NCI-H1436 treated with DMSO at 0.1 percent for 48 hours (cell line): ENCODE results near the gene CSNK1G3.
A peak's percentile ranks its signal among the peaks of the same experiment; 100 is the strongest.
"Not testable (repeated sequence)": the region's sequence is repeated elsewhere in the genome, so short reads cannot be mapped to it uniquely, and the experiment has no call there.

Source experiments
- DNase-seq: peaks from one replicate; lab custom pipeline; 2025; lab: John Stamatoyannopoulos, UW

The CSNK1G3 gene

DNA sequence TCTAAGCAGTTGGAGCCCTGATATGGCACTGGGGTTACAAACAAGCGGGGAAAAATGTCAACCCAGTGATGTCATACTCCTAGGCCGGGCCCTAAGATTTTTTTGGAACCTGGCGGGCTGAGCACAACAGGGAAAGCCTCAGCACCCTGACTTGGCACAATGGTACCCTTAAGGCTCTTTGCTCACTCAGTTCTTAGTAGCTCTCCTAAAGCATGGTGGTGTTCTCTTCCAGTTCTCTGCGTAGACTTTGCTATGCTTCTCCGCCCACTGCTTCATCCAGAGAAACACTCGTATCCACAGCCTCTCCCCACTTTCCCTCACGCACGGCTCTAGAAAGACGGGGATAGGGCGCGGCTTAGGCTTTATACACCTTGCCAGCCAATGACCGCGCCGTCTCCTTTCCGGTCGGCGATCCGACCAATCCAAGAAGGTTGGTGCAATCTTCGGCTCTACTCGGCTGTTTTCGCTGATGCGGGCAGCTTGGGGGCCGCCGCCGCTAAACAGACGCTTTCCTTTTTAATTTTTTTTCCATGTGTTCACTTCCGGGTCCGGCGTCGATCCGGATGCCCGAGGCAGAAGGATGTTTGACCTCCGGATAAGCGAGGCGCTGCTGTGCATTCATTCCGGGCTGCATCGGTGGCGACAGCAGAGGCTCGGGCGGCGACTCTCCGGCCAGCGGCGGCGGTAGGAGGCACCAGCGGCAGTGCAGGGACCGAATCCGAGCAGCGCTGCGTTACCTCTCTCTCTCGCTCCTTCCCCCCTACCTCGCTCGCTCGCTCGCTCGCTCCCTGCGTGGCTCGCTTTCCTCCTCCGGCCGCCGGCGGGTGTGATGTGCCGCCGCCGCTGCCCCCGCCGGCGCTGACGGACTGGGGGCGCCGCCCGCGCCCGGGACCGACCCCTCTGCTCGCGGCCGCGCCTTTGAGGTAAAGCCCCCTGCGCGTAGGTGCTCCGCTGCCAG is at the start of gene CSNK1G3:
TSS of gene CSNK1G3 (plus strand) at position 530 of the 958 bp plus-strand sequence. CDS start 33,487 bp downstream, outside the sequence.
- peak; percentile 93 for DNase-seq

DNA sequence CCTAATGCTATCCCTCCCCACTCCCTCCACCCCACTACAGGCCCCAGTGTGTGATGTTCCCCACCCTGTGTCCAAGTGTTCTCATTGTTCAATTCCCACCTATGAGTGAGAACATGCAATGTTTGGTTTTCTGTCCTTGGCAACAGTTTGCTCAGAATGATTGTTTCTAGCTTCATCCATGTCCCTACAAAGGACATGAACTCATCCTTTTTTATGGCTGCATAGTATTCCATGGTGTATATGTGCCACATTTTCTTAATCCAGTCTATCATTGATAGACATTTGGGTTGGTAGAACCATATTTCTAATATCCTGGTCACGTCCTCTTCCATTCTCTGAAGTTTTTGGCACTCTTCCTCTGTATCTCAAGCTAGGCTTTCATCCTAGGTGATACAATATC is 45.1 kb upstream of the CSNK1G3 start:
- DNase-seq: not testable (repeated sequence)

DNA sequence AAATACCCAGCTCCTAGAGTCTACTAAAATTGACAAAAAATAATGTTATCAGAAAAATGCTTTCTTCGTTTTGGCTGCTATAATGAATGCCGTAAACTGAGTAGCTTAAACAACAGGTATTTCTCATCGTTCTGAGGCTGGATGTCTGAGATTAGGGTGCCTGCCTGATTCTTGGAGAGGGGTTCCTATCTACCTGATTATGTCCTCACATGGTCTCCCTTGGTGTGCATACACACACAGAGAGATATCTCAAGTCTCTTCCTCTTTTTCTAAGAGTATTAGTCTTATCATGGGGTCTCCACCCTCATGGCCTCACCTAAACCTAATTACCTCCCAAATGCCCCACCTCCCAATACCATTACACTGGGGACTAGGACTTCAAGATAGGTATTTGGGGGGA is 40.6 kb upstream of the CSNK1G3 start:
- DNase-seq: no peak

DNA sequence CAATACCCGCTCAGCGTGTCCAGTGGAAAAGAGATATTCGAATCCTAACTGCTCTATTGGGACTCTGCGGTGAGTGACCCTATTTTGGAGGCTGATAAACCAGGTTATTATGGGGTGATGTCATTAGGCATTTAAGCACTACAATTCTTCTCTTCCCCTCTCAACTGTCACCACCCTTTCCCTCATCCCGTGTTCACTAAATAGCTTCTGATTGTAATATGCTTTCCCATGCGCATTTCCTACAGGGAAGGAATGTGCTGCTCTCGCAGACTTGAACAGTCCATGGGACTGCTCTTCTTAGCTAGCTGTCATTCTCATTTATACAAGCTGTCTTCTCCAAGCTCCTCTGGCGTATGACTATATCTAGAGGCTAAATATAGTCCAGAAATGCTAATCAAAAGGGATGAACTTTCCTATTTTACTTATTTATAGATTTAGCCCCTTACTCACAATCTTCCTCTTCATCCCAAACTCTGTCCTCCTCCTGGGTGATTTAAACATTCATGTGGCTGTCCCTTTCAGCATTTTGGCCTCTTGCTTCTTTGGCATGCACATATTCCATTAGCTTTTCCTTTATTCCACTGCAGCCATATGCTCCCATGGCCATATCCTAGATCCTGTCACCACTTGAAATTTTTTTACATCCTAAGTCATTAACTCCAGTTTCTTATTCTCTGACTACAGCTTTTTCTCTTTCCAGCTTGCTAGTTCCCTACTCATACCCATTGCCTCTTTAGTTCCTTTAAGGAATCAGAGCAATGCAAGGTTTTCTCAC is 39.6 kb upstream of the CSNK1G3 start:
- no peak for DNase-seq

DNA sequence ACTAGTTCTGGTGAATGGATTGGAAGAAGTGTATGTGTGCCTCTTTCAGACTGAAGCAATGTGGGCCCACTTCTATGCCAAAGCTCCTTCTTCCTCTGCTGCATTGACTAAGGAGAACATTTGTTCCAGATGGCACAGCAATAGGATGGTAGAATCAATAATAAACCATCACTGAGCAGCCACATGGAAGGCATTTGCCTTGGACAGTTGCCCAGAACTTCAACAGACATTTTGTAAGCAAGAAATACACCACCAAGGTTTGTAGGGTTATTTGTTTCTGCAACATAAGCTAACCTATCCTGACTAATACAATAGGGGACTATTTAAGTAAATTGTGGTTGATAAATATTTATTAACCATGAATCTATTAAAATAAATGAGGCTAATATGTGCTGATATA is 37.7 kb upstream of the CSNK1G3 start:
- no peak for DNase-seq

DNA sequence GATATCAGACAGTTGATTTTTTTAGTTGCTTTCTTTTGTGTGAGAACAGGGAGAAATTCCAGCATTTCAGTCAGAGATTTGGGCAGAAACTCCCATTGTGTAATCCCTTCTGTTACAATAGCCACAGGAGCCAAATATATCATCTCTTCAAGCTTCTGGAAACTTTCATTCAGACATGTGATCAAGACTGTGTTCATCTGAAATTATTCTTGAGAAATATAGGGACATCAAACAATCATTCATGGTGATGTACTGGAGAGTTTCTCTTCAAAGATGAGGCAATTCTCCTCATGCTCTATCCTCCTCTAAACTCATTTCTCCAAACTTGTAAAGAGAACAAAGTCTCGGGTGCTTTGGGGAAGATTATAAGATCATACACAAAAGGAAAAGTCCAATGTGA is 35.2 kb upstream of the CSNK1G3 start:
- no peak for DNase-seq

DNA sequence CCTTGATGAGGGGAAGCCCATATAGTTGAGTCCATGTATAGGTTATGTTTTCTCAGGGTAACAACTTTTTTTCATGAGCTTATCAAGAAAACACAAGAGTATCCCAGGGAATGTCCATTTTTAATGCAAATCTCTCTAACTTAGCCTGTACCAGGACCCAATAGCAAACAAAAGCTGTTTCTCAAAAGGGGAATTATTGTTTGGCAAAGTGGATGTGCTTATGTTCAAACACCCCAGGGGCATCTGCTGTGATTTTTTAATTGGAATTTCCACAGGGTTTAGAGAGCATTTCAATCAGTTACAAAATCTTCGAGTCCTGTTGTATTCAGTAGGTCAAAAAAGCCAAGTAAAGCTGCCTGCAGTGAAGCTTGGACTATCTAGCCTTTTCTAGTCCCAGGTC is 33.4 kb upstream of the CSNK1G3 start:
- no peak for DNase-seq

DNA sequence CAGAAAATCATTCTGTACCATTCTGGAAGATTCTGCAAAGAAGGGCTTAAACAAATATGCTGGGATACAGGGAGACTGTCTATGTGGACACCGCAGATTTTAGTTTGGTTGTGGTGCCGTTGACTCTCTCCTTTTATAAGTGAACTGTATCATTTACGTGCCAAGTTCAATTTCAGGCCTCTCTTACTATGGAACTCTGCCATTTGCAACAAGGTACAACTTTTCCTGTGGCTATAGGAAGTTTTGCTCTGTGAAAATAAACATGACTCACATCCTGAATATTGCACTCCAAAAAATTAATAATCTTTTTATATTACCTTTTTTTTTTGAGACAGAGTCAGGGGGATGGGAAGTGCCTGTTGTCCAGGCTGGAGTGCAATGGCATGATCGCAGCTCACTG is 29.7 kb upstream of the CSNK1G3 start:
- DNase-seq: no peak

DNA sequence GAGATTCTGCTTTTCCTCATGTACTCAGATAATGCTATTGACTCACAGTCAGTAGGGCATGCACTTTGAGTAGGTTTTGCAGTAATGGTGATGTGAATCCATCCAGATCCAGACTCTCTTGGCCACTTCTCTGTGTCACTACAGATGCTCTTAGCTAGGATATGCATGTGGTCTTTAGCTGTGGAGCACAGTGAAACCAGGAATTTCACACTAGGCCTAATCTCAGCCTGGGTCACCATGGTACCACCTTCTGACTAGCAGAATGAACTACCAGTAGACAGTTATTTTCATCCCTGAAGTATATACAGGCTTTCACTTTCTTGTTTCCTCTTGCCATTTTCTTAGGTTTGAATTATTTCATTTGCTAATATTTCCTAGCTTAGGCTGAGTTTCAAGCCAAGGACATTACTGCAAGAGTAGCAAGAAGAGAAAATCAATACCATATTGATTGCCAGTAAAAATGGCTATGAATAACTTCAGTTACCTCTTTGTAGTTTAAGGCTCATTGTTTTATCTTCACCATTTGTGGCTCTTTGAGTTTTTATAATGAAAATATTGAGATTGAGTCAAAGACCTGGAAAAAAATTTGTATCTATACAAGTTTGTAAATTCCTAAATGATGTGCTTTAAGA is 28.4 kb upstream of the CSNK1G3 start:
- DNase-seq: no peak

DNA sequence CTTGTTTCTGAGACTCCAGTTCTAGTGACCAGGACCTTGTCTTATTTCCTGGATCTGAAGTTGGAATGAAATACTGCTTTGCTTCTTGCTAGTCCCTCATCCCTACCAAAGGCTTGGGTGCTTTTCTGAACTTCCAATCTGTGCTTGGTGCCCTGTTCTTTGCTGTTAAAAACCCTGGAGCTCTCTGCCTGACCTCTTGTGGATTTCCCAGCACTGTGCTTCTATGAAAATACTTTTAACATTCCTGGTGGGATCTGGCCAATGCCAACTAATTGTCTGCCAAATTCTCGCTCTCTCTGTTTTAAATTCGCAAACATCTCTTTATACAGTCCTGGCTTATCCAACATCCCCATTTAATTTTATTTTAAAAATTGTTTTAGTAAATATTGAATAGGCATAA is 26.7 kb upstream of the CSNK1G3 start:
- DNase-seq: no peak

DNA sequence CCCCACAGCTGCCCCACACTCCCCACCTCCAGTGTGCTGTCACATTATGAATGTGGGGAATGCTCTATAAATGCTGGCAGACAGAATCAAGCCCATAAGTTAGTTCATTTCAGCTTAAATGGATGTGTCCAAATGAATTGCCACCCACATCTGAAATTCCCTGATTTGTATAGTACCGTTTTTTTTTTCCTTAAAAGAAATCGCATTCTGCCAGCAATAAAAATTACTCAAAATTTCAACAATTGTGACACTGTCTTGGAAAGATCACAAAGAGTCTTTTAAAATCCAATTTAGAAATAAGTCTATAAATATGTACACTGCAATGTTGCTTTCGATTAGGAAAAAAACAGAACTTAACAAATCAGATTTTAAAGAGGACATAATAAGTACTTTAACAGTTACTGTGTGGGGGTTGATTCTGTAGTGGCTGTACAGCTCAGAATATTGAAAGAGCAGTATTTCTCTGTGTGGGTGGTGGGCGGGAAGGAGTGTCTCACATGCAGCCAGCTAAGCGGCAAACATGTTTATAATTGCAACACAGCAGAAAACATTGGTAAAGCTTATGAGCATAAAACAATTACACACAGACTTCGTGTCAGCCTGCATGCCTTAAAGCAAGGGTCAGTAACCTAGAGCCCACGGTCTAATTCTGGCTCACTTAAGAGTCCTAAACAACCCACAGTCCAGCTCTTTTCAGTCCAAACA is 24.9 kb upstream of the CSNK1G3 start:
- no peak for DNase-seq

DNA sequence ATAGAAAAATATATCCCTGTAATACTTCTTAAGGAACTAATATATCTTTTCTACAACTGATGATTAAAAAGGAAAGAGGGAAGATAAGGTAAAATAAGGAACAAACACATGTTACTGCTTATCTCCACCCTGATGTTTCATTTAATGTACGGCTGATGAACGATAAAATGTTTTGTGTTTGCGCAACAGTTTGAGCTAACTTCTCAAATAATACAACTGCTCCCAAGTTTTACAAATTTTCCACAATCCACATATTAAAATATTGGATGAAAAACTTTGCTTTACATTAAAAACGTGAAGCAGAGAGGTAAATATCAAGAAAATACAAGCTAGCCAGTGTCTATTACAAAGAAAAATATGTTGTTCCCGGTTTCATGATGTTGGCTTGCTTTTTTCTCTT is 21.0 kb upstream of the CSNK1G3 start:
- no peak for DNase-seq

DNA sequence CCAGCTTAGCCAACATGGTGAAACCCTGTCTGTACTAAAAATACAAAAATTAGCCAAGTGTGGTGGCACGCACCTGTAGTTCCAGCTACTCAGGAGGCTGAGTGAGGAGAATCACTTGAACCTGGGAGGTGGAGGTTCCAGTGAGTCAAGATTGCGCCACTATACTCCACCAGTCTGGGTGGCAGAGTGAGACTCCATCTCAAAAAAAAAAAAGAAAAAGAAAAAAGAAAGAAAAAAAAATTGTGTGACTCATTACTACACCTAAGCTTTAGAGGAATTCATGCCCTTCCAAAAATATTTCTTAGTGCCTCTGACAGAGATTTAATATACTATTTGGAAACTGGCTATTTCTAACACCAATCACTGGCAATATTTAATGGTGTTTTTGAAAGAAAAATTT is 16.8 kb upstream of the CSNK1G3 start:
- not testable (repeated sequence) for DNase-seq

DNA sequence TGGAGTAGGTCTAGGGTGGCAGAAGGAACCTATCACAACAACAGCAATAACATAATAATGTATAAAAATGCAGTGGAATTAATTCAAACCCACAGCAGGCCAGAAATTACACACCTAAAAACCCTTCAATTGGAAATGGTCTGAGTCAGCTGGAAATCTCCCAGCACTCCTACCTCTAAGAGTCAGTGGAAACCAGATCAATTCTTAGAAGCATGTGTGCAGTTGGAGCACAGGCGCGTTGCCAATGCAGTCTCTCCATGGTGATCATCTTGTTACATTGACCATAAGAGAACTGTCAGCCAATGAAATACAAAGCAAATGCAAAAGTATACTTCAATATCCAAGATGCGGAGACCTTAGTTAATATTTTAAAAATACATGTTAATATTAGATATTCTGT is 15.1 kb upstream of the CSNK1G3 start:
- no peak for DNase-seq

DNA sequence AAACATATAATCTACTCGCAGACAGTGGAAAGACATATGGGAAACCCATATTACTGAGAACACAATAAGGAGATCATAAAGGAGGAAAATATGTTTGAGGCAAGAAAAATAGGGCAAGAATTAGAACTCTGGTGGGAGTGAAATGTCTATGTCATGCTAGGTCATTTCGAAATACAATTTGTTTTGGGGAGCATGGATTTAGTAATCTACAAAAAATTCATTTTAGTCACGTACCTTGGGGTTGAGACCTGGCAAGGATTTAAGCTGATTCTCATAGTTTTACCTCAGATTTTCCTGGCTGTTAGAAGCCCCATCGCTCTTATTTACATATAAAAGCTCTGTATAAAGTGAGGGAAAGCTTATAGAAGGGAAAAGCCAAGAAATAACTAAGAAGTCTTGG is 11.5 kb upstream of the CSNK1G3 start:
- DNase-seq: no peak

DNA sequence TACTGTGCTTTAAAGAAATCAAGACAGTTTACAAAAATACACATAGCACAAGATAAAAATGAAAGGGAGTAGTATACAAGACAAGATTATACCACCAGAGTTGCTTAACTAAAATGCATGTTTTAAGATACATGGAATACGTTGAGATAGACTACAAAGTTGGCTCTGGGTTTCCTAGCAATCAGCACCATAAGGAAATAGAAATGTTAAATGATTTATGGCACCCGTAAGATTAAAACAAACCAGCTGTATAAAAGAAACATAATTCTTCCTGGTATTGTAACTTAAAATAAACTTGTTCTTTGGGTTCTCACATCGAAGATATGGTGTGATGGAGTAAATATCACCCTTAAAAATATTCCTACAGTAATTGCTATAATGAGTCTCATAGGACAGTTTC is 9.9 kb upstream of the CSNK1G3 start:
- DNase-seq: no peak

DNA sequence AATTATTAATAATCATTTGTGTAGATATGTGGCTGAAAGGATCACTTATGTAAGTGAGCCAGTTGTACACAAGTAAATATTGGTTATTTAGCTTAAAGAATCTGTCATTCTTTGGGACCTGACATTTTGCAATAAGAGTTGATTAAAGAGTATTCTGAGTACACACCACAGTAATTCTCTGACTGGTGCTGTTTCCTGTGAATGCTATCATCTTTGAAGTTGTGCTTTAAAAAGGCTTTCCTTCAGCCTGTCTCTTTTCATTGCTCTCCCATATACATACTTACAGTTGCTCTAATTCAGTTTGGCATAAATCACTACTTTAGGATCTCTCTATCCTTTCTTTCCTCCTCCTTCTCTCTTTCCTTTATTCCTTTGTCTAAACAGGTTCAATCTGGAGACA is 8.7 kb upstream of the CSNK1G3 start:
- no peak for DNase-seq

DNA sequence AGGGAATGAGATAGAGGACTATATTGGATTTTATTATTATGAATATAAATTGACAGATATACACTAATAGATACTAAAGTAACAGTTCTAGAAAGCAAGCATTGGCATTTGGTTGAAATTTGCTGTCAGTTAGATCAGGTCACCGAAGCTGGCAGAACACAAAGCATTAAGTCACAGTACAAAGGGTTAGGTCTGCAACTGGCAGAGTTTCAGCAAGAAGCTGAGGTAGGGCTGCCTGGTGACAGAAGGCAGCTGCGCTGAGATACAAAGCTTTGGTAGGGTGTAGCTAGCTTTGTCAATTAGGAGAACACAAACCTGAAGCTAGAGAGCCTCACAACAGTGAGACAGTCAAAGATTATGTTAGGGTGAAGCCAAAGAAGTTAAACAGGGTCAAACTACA is 6.3 kb upstream of the CSNK1G3 start:
- no peak for DNase-seq

DNA sequence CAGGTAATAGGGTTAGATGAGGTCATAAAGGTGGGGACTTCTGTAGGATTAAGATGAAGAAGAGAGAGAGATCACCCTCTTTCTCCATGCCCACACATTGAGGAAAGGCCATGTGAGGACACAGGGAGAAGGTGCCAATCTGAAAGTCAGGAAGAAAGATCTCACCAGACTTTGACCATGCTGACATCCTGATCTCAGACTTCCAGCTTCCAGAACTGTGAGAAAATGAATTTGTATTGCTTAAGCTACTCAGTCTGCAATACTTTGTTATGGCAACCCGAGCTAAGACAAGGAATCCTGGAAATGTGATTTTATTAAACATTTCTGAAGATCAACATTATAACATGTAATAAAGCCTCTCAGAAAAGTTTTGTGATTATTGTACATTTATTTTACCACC is 3.5 kb upstream of the CSNK1G3 start:
- no peak for DNase-seq

DNA sequence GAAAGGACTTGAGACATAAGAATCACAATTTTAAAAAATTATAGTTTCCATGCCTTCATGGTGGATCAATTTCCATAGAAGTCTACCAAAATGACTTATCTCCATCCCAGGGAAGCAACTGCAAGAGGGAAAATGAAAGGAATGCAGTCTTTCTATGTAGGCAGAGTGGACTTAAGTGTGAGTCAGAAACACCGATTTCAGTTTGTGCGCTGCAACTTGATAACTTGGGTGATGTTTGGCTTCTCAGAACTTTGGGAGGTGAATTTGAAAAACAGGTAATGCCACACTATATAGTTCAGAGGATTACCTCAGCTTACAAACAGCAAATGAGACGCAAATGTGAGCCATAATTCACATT is 708 bp upstream of the CSNK1G3 start:
- DNase-seq: no peak

DNA sequence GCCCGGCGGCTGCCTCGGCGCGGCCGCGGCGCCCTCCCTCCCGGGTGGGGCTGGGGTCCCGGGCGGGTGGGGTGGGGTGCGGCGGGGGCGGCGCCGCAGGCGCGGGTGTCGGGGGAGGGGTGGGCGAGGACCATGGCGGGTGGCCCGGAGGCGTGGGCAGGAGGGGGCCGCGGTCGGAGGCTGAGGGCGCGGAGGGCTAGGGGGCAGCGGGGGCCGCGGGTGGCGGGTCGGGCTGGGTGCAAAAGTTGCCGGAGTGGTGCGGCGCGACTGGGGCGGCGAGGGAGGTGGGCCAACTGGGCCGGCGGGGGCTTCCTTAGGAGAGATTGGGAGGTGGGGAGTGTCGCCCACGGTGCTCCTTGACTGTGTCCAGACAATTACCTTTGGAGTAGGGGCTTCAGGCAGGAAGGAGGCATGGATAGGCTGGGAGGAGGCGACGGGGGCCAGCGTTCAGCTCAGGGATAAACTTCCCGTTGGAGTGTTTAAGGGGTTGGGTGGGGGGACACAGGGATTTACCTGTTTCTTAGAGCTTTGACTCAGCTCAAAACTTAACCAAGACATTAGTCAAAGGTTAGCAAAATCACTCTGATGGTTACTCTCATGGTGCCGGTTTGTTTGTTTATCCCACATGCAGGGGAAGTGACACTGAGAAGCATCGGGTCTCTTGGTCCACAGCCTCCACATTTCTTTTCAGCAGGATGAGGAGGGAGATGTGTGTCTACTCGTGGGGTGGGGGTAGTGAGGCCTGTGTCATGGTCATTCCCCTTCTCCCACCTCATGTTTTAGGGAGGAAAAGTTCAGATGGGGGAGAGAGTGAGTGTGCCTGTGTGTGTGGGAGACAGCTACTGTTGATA is 859 bp downstream of the CSNK1G3 start:
- no peak for DNase-seq
